PFSK-1 (cell line): Measurements from ENCODE around the gene RUNX2.

Experiments
- POLR2AphosphoS5 ChIP-seq: IDR thresholded peaks from 2 replicates; pipeline ENCODE4 v1.6.1; 2012; ENCODE audit warnings: low read depth, mild to moderate bottlenecking, control low read depth, low read length, moderate library complexity
- REST ChIP-seq, 2 experiments: IDR thresholded peaks; 2 replicates each; pipeline versions ENCODE4 v1.6.1 to v1.8.0; 2011 to 2012; ENCODE audit warnings: low read depth in 2 of 2, low read length in 2 of 2, control low read depth in 1 of 2, inconsistent platforms in 1 of 2, mild to moderate bottlenecking in 1 of 2, moderate library complexity in 1 of 2; ENCODE audit not compliant: insufficient read depth in 1 of 2
- SIN3A ChIP-seq: IDR thresholded peaks from 2 replicates; pipeline ENCODE4 v1.6.1; 2012; ENCODE audit warnings: mild to moderate bottlenecking, low read length, moderate library complexity, borderline replicate concordance; ENCODE audit not compliant: insufficient read depth

GRCh38 chr6:45678285-45678607, 350.1 kb downstream of the RUNX2 start:
- no peak for TF ChIP-seq REST (IDR thresholded peaks at IDR 0.05; ENCODE audit: insufficient read depth in 1 of 2, low read depth in 2 of 2, low read length in 2 of 2)
- TF ChIP-seq SIN3A, result no peak
- TF ChIP-seq POLR2AphosphoS5, result no peak
